ENCODE measurements around the gene RIT2. TPM values are rescaled to one million over a fixed set of nuclear protein-coding genes. Genes with fewer than 3 reads are reported as not detected.
"Not testable (repeated sequence)": the region's sequence is repeated elsewhere in the genome, so short reads cannot be mapped to it uniquely, and the experiment has no call there.

Gene RIT2
- total RNA-seq, 1 experiment from 2014 or later, result not detected

DNA sequence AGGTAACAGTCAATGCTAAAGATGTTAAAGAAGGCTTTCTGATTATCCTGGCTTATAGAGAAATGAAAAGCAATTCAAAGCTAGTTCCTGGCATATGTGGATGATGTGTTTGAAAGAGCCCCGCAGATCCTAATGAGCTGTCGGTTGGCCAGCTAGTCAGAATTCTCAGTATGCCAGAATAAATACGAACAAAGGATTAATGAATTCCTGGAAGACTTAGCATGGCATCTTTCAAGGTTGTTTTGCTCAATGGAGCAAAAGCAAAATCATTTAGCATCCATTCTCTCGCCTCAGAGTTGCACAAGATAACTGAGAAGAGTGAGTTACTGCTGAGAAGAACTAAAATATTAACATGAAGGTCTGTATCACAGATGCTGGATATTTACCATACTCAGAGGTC lies 307.6 kb downstream of the RIT2 start:
- H3K36me3 Mint-ChIP-seq (ENCODE audit: insufficient read depth, unreplicated experiment), result no peaks in the 10 kb centered on the region
- H3K27ac Mint-ChIP-seq (ENCODE audit: low read depth, unreplicated experiment), result no peak overlapping the region
- no peak overlapping the region for H3K4me3 Mint-ChIP-seq (ENCODE audit: unreplicated experiment)
- ChIA-PET CTCF (no interaction called here), POLR2A (no interaction called here)
- no peaks in the 10 kb centered on the region for H3K9me3 Mint-ChIP-seq (ENCODE audit: unreplicated experiment)
- BruUV-seq (replicated peaks), result no TSS peak
- no peaks in the 10 kb centered on the region for H3K4me1 Mint-ChIP-seq (ENCODE audit: insufficient read depth, unreplicated experiment)
- no peak for DNase-seq (ENCODE audit: unreplicated experiment)
- peaks cover 44% of the 10 kb centered on the region for H3K27me3 Mint-ChIP-seq (ENCODE audit: insufficient read depth, unreplicated experiment)
- TF ChIP-seq, protein P1, sequence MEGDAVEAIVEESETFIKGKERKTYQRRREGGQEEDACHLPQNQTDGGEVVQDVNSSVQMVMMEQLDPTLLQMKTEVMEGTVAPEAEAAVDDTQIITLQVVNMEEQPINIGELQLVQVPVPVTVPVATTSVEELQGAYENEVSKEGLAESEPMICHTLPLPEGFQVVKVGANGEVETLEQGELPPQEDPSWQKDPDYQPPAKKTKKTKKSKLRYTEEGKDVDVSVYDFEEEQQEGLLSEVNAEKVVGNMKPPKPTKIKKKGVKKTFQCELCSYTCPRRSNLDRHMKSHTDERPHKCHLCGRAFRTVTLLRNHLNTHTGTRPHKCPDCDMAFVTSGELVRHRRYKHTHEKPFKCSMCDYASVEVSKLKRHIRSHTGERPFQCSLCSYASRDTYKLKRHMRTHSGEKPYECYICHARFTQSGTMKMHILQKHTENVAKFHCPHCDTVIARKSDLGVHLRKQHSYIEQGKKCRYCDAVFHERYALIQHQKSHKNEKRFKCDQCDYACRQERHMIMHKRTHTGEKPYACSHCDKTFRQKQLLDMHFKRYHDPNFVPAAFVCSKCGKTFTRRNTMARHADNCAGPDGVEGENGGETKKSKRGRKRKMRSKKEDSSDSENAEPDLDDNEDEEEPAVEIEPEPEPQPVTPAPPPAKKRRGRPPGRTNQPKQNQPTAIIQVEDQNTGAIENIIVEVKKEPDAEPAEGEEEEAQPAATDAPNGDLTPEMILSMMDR (IDR thresholded peaks at IDR 0.05; ENCODE audit: unreplicated experiment), result no peak
- intact Hi-C loops (cut with micrococcal nuclease), result no loop called here

DNA sequence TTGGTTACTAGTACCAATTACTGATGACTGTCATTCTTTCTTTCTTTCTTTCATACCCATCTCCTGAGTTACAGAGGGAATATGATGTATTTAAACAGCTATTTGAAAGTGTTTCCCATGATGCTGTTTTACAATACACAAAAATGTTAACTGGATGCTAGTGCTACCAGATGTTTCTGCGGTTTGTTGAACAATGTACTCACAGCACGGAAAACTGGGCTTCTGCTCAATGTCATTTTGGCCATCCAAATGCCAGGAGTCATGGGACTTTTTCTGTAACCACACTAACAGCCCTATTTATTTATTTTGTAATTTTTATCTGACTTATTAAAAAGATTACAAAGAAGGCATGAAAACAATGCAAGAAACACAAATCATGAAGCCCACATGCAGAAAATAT lies 313.8 kb downstream of the RIT2 start:
- CTCF ChIA-PET, result interaction anchor here (0.5 kb wide), 1 partner anchor 480 kb away, joined by 3 read pairs; no protein-coding TSS in a partner anchor
- Mint-ChIP-seq H3K9me3 (ENCODE audit: unreplicated experiment) (no peaks in the 10 kb centered on the region), H3K36me3 (ENCODE audit: insufficient read depth, unreplicated experiment) (no peaks in the 10 kb centered on the region), H3K27me3 (ENCODE audit: insufficient read depth, unreplicated experiment) (peaks cover 25% of the 10 kb centered on the region), H3K27ac (ENCODE audit: low read depth, unreplicated experiment) (no peak overlapping the region), H3K4me1 (ENCODE audit: insufficient read depth, unreplicated experiment) (no peaks in the 10 kb centered on the region), H3K4me3 (ENCODE audit: unreplicated experiment) (no peak overlapping the region)
- BruUV-seq (replicated peaks), result no TSS peak
- TF ChIP-seq, protein P1 (IDR thresholded peaks at IDR 0.05; ENCODE audit: unreplicated experiment), result no peak
- intact Hi-C loops (cut with micrococcal nuclease), result no loop called here
- no peak for DNase-seq (ENCODE audit: unreplicated experiment)
- POLR2A ChIA-PET, result no interaction called here

DNA sequence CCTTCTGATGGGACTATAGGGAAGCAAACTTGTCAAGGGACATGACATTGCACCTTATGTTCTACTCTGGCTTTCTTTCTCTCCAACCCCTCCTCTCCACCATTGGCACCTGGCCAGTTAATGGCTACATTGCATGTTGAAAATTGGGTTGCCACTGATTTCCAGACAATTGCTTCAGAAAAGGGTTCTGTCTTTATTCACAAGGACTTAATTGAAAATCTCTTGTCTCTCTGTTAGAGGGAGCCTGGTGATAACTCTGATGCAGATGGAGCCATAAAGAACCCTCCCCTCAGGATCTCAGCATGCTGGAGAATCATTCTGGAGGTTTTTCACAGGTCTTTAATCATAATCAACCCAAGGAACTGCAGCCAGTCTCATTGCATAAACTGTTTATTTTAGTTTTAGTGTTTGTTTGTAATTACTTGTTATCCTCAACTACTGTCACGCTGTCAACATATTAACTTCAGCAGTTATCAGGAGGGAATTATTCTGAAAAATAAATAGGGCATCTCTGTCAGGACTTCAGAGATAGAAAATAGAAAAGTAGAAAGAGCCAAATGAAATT lies 316.8 kb downstream of the RIT2 start:
- BruUV-seq (replicated peaks), result no TSS peak
- ChIA-PET POLR2A (no interaction called here), CTCF (no interaction called here)
- H3K9me3 Mint-ChIP-seq (ENCODE audit: unreplicated experiment), result no peaks in the 10 kb centered on the region
- H3K4me1 Mint-ChIP-seq (ENCODE audit: insufficient read depth, unreplicated experiment), result no peaks in the 10 kb centered on the region
- intact Hi-C loops (cut with micrococcal nuclease), result no loop called here
- no peak overlapping the region for H3K4me3 Mint-ChIP-seq (ENCODE audit: unreplicated experiment)
- DNase-seq (ENCODE audit: unreplicated experiment), result no peak
- no peaks in the 10 kb centered on the region for H3K36me3 Mint-ChIP-seq (ENCODE audit: insufficient read depth, unreplicated experiment)
- H3K27ac Mint-ChIP-seq (ENCODE audit: low read depth, unreplicated experiment), result no peak overlapping the region
- TF ChIP-seq, protein P1 (IDR thresholded peaks at IDR 0.05; ENCODE audit: unreplicated experiment), result no peak
- H3K27me3 Mint-ChIP-seq (ENCODE audit: insufficient read depth, unreplicated experiment), result peaks cover 25% of the 10 kb centered on the region

DNA sequence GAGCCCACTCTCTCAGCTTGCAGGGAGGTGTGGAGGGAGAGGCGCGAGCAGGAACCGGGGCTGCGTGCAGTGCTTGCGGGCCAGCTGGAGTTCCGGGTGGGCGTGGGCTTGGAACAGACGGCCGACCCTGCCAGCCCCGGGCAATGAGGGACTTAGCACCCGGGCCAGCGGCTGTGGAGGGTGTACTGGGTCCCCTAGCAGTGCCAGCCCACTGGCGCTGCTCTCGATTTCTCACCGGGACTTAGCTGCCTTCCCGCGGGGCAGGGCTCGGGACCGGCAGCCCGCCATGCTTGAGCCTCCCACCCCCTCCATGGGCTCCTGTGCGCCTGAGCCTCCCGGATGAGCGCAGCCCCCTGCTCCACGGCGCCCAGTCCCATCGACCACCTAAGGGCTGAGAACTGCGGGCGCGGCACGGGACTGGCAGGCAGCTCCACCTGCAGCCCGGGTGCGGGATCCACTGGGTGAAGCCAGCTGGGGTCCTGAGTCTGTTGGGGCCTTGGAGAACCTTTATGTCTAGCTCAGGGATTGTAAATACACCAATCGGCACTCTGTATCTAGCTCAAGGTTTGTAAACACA lies 320.2 kb downstream of the RIT2 start:
- DNase-seq (ENCODE audit: unreplicated experiment); BruUV-seq (replicated peaks); H3K4me3 Mint-ChIP-seq (ENCODE audit: unreplicated experiment); POLR2A ChIA-PET; H3K27ac Mint-ChIP-seq (ENCODE audit: low read depth, unreplicated experiment); CTCF ChIA-PET; H3K36me3 Mint-ChIP-seq (ENCODE audit: insufficient read depth, unreplicated experiment); H3K9me3 Mint-ChIP-seq (ENCODE audit: unreplicated experiment); H3K4me1 Mint-ChIP-seq (ENCODE audit: insufficient read depth, unreplicated experiment); intact Hi-C loops (cut with micrococcal nuclease): not testable (repeated sequence)
- peaks cover 27% of the 10 kb centered on the region for H3K27me3 Mint-ChIP-seq (ENCODE audit: insufficient read depth, unreplicated experiment)
